ENCODE measurements around the gene NPTN.

The NPTN gene

GRCh38 chr15:73564255-73564654, 68.9 kb downstream of the NPTN start:
- Histone ChIP-seq H3K27me3 (ENCODE audit: insufficient read depth, low read depth) (no peaks in the 10 kb centered on the region), H3K4me2 (no peak overlapping the region), H3K36me3 (ENCODE audit: insufficient read depth) (no peaks in the 10 kb centered on the region), H3K4me3 (IDR thresholded peaks at IDR 0.05; ENCODE audit: insufficient read depth, low read depth, low read length) (no peak overlapping the region), H3K79me2 (ENCODE audit: insufficient read depth, low read depth) (no peaks in the 10 kb centered on the region), H3K4me1 (ENCODE audit: low read depth, poor library complexity, severe bottlenecking) (no peaks in the 10 kb centered on the region), H3K9ac (no peak overlapping the region), H3K27ac (no peak overlapping the region), H4K20me1 (ENCODE audit: insufficient read depth) (no peaks in the 10 kb centered on the region), H2AFZ (ENCODE audit: low read depth) (no peak overlapping the region)
- no peak for TF ChIP-seq CTCF (conservative IDR thresholded peaks at IDR 0.05; ENCODE audit: low read depth, low read length)

- Histone ChIP-seq H3K4me3 (IDR thresholded peaks at IDR 0.05; ENCODE audit: insufficient read depth, low read depth, low read length) (no peak overlapping the region), H3K27ac (no peak overlapping the region), H3K9ac (no peak overlapping the region), H3K79me2 (ENCODE audit: insufficient read depth, low read depth) (no peaks in the 10 kb centered on the region), H2AFZ (ENCODE audit: low read depth) (no peak overlapping the region), H3K4me2 (no peak overlapping the region), H4K20me1 (ENCODE audit: insufficient read depth) (no peaks in the 10 kb centered on the region), H3K36me3 (ENCODE audit: insufficient read depth) (no peaks in the 10 kb centered on the region), H3K4me1 (ENCODE audit: low read depth, poor library complexity, severe bottlenecking) (no peaks in the 10 kb centered on the region), H3K27me3 (ENCODE audit: insufficient read depth, low read depth) (no peaks in the 10 kb centered on the region)
- TF ChIP-seq CTCF (conservative IDR thresholded peaks at IDR 0.05; ENCODE audit: low read depth, low read length): no peak; the same call in 1 of the 2 replicates
Measured at GRCh38 chr15:73560501-73561117, 72.6 kb downstream of the NPTN start.

GRCh38 chr15:73558529-73558928, 74.7 kb downstream of the NPTN start:
- Histone ChIP-seq H2AFZ (ENCODE audit: low read depth) (no peak overlapping the region), H3K9ac (no peak overlapping the region), H3K27ac (no peak overlapping the region), H3K4me3 (IDR thresholded peaks at IDR 0.05; ENCODE audit: insufficient read depth, low read depth, low read length) (no peak overlapping the region), H3K79me2 (ENCODE audit: insufficient read depth, low read depth) (no peaks in the 10 kb centered on the region), H3K36me3 (ENCODE audit: insufficient read depth) (no peaks in the 10 kb centered on the region), H4K20me1 (ENCODE audit: insufficient read depth) (no peaks in the 10 kb centered on the region), H3K4me1 (ENCODE audit: low read depth, poor library complexity, severe bottlenecking) (no peaks in the 10 kb centered on the region), H3K4me2 (no peak overlapping the region), H3K27me3 (ENCODE audit: insufficient read depth, low read depth) (no peaks in the 10 kb centered on the region)
- no peak for TF ChIP-seq CTCF (conservative IDR thresholded peaks at IDR 0.05; ENCODE audit: low read depth, low read length)

GRCh38 chr15:73555080-73555479, 78.1 kb downstream of the NPTN start:
- H3K4me1 ChIP-seq (ENCODE audit: low read depth, poor library complexity, severe bottlenecking): no peaks in the 10 kb centered on the region
- H3K9ac ChIP-seq: no peak overlapping the region
- H3K79me2 ChIP-seq (ENCODE audit: insufficient read depth, low read depth): no peaks in the 10 kb centered on the region
- no peaks in the 10 kb centered on the region for H3K36me3 ChIP-seq (ENCODE audit: insufficient read depth)
- no peak for TF ChIP-seq CTCF (conservative IDR thresholded peaks at IDR 0.05; ENCODE audit: low read depth, low read length)
- H3K27ac ChIP-seq: no peak overlapping the region
- H3K4me2 ChIP-seq: no peak overlapping the region
- H3K27me3 ChIP-seq (ENCODE audit: insufficient read depth, low read depth): no peaks in the 10 kb centered on the region
- H3K4me3 ChIP-seq (IDR thresholded peaks at IDR 0.05; ENCODE audit: insufficient read depth, low read depth, low read length): no peak overlapping the region
- no peaks in the 10 kb centered on the region for H4K20me1 ChIP-seq (ENCODE audit: insufficient read depth)
- H2AFZ ChIP-seq (ENCODE audit: low read depth): no peak overlapping the region

Measured in KMS-11 (cell line).